ENCODE measurements around the gene MTM1.

DNA sequence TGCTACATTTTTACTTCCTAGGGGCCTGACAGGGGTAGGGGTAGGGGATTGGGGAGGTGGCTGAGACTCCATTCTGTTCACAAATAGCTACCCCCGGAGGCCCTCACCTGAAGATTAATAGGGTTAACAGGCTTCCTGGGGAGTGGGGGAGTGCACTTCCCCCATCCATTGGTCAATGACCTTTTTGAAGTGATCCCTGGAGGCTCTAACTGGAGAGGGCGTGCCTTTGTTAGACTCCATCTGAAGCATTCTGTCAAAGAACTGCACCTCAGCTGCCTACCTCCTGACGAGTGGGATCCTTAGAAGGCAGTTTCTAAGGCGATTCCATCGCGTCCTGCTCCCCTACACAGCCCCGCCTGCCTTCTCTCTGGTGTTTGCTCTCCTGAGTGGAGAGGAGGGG, 10.0 kb upstream of the MTM1 start:
- TF ChIP-seq, protein P1, sequence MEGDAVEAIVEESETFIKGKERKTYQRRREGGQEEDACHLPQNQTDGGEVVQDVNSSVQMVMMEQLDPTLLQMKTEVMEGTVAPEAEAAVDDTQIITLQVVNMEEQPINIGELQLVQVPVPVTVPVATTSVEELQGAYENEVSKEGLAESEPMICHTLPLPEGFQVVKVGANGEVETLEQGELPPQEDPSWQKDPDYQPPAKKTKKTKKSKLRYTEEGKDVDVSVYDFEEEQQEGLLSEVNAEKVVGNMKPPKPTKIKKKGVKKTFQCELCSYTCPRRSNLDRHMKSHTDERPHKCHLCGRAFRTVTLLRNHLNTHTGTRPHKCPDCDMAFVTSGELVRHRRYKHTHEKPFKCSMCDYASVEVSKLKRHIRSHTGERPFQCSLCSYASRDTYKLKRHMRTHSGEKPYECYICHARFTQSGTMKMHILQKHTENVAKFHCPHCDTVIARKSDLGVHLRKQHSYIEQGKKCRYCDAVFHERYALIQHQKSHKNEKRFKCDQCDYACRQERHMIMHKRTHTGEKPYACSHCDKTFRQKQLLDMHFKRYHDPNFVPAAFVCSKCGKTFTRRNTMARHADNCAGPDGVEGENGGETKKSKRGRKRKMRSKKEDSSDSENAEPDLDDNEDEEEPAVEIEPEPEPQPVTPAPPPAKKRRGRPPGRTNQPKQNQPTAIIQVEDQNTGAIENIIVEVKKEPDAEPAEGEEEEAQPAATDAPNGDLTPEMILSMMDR (IDR thresholded peaks at IDR 0.05; ENCODE audit: insufficient read depth, low read depth, low read length): no peak
- TF ChIP-seq EZH2 (IDR thresholded peaks at IDR 0.05; ENCODE audit: insufficient read depth, low read length): no peak
